T-helper 9 cell (primary cell): Measurements from ENCODE around the gene TMLHE.
"Not testable (repeated sequence)": the region's sequence is repeated elsewhere in the genome, so short reads cannot be mapped to it uniquely, and the experiment has no call there.

ENCODE experiments used
- DNase-seq: peaks from one replicate; pipeline ENCODE4 v3.0.0-alpha.2; 2020

TMLHE gene

GRCh38 chrX:155491421-155491820 is 121.3 kb downstream of the TMLHE start:
- not testable (repeated sequence) for DNase-seq

GRCh38 chrX:155477136-155477535 is 135.6 kb downstream of the TMLHE start:
- not testable (repeated sequence) for DNase-seq

GRCh38 chrX:155466269-155466938 is 146.3 kb downstream of the TMLHE start:
- not testable (repeated sequence) for DNase-seq

- not testable (repeated sequence) for DNase-seq
Observed at GRCh38 chrX:155460501-155460900, 152.3 kb downstream of the TMLHE start.

GRCh38 chrX:155458471-155458870 is 154.3 kb downstream of the TMLHE start, which contains the start of gene F8A3:
Gene F8A3 (minus strand): TSS chrX:155458620. CDS start chrX:155458600, 20 bp downstream.
- not testable (repeated sequence) for DNase-seq

GRCh38 chrX:155457761-155458447 is 154.8 kb downstream of the TMLHE start:
- not testable (repeated sequence) for DNase-seq

- DNase-seq: no peak
Observed at GRCh38 chrX:155441097-155441496, 171.7 kb downstream of the TMLHE start.
